Measurements from ENCODE around the gene MAP2K2. TPM values are rescaled to one million over a fixed set of nuclear protein-coding genes. Genes with fewer than 3 reads are reported as not detected.

Gene MAP2K2
- total RNA-seq, 1 experiment from 2014 or later, result 124 TPM

- no peak for DNase-seq (ENCODE audit: low read depth)
Measured at GRCh38 chr19:4061683-4062418, 62.1 kb downstream of the MAP2K2 start.

DNA sequence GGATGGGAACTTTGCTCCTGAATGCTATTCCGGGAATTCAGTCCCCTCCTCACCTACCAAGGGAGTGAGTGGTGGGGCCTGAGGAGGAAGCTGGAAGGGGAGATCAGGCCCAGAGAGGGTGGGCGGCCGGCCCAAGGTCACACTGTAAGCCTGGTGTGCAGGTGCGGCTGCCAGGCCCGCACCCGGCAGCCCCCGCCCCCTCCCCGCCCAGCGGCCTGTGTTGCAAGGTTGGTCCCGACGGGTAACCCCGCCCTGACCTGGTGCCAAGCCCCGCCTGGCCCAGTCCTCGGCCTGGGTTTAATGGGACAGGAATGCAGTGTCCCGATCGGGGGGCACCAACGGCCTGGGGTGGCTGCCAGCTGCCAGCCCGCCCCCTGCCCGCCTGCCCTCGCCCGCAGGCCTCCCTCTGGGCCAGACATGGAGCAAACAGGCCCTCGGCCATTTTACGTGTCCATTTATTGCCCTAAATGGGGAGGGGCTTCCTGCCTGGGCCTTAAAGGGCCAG lies 62.7 kb downstream of the MAP2K2 start:
- no peak for DNase-seq (ENCODE audit: low read depth)

DNA sequence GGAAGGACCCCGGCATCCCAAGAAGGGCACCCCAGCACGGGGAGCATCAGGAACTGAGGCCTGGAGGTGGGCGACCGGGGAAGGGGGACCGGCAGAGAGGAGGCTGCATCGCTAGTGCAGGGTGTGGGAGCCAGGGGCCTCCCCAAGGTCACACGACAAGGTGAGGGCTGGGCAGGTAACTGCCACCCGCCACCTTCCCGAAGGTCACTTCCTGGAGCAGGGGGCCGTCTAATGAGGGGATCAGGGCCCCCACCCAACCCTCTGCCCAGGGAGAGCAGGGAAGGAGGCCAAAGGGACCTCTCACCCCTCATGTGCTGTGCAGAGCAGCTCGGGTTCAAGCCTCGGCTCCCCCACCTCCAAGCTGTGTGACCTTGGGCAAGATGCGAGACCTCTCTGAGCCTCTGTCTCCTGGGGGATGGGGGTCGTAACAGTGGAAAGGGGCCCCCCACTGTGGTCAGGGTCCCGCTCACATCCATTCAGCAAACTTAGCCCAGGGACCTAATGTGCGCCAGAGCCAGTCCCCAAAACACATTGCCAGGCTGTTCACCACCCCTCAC lies 63.2 kb downstream of the MAP2K2 start:
- DNase-seq (ENCODE audit: low read depth), result no peak

- DNase-seq (ENCODE audit: low read depth), result no peak
Measured at GRCh38 chr19:4059891-4060620, 63.9 kb downstream of the MAP2K2 start.

DNA sequence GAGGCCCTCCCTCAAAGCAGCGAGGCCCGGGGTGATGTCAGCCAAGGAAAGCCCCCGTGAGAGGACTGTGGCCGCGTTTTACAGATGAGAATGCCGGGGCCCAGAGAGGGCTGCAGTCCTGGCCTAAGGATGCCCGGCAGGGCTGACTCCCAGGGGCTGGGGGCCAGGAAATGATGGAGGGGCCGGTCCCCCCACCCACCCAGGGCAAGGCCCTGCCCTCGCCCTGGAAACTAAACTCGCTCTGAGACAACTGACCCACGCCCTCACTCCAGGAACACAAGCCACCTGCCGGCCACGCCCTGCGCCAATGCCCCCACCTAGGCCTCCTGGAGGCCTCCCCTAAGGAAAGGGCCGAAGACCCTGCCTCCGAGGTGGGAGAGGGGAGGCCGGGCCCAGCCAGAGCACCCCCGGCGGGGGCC lies 64.5 kb downstream of the MAP2K2 start:
- no peak for DNase-seq (ENCODE audit: low read depth)

DNA sequence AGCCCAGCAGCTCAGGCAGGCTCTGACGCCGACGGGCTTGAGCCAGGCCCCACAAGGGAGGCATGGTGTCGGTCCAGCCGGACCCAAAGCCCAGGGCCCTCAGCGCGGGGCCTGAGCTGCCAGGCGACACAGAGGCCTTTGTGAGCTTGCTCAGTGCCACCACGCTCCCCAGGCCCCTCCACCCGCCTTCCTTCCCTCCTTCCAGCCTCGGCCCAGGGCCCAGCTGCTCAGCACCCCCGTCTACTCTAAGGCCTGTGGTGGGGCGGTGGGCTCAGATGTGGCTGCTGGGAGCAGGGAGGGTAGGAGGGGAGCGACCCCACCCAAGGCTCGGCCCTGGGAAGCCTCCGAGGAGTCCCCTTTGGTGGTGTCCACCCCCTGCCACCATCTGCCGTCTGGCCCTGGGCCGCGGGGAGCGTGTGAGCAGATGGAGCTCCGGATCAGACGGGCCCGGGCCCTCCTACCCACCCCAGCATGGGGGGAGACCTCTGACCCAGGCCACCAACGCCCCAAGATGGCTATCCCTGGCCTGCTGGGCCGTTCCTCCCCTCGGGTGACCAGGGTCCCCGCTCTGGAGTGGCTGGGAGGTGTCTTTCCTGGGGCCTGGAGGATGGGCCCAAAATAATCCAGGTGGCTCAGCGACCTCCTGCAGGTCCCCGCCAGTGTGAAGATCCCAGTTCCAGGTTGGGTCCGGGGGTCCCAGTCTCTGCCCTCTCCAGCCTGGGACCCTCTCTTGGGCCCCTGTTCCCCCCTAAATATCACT lies 65.0 kb downstream of the MAP2K2 start:
- no peak for DNase-seq (ENCODE audit: low read depth)

- peak; percentile 68 for DNase-seq (ENCODE audit: low read depth)
Measured at GRCh38 chr19:4057931-4058692, 65.8 kb downstream of the MAP2K2 start.

DNA sequence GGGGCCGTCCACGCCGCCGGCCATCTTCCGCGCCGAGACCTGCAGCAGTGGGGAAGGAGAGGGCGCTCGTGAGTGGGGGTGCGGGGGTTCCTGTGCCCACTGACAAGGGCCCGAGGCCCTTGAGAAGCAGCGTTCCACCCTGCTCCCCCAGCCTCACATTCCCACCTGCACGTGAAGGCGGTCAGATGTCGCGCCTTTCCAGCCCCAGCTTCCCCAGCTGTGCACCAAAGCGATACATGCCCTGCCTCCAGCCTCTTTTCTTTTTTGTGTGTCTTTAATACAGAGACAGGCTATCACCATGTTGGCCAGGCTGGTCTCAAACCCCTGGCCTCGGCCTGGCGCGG lies 68.7 kb downstream of the MAP2K2 start:
- DNase-seq (ENCODE audit: low read depth), result no peak

DNA sequence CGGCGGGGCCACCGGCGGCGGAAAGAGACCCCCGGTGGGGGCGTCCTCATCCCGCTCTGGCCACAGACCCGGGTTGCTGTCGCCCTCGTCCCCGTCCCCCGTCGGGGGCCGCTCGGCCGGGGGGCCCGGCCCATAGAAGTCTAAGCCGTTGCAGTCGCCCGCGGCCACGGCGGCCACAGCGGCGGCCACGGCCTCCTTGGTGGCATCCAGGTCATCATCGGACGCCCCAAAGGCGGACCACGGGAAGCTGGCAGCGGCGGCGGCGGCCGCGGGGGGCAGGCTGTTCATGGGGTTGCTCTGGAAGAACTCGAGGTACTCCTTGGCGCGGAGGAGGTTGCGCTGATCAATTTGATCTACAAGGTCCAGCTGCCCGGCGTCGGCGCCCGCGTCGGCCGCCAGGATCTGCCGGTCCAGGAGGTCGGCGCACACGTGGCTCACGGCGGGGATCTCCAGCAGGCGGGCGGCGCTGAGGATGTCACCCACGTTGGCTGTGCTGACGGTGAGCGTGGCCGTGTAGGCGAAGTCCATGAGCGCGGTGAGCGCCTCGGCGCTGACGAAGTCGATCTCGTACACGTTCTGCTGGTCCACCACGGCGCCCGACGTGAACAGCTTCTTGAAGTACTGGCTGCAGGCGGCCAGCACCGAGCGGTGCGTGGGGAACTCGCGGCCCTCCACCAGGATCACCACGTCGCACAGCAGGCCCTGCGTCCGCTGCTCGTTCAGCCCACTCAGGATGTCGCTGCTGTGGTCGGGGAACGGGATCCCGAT lies 69.3 kb downstream of the MAP2K2 start:
- DNase-seq (ENCODE audit: low read depth), result no peak

GRCh38 chr19:4053423-4054324 lies 70.2 kb downstream of the MAP2K2 start:
- no peak for DNase-seq (ENCODE audit: low read depth)

- no peak for DNase-seq (ENCODE audit: low read depth)
Measured at GRCh38 chr19:4052993-4053422, 70.9 kb downstream of the MAP2K2 start.

- peak; percentile 73 for DNase-seq (ENCODE audit: low read depth)
Measured at GRCh38 chr19:4052114-4052992, 71.6 kb downstream of the MAP2K2 start.

DNA sequence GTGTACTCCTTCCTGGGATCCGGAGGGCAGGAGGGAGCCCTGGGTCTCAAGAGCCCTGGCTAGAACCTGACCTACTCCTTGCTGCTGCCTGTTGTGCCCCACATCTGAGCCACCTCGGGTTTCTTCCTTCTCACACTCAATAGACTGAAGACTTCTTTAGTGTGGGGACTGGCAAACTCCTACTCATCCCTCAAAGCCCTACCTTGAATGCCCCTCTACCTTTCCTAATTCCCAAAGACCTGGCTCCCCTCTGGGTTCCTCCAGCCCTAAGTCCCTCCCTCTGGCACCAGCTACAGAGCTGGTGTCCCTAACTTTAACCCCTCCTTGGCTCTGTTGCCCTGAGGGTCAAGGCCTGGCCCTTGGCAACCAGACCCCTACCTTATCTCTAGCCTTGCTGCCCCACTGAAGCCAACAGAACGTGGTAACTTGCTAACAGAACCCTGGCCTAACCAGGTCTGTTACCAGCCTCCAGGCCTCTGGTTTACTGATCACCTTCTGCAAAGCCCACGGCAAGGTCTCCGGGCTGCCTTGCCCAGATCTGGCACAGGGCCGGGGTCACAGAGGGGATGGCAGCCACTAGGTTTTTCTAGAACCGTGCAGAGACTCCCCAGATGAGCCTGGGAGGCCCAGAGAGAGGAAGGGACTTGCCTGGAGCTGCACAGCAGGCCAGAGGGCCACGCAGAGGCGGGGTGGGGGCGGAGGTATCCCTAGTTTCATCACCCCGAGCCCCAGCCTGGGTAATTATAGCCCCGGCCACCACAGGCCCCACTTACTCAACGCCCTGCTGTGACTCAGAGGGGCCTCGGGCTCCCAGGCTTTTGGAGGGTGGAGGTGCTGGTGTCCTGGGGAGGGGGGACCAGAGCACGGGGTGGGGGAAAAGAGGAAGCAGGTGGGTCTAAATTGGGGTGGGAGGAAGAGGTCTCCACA lies 72.5 kb downstream of the MAP2K2 start:
- peak; percentile 74 for DNase-seq (ENCODE audit: low read depth)

GRCh38 chr19:4049432-4049831 lies 74.5 kb downstream of the MAP2K2 start:
- DNase-seq (ENCODE audit: low read depth), result no peak

DNA sequence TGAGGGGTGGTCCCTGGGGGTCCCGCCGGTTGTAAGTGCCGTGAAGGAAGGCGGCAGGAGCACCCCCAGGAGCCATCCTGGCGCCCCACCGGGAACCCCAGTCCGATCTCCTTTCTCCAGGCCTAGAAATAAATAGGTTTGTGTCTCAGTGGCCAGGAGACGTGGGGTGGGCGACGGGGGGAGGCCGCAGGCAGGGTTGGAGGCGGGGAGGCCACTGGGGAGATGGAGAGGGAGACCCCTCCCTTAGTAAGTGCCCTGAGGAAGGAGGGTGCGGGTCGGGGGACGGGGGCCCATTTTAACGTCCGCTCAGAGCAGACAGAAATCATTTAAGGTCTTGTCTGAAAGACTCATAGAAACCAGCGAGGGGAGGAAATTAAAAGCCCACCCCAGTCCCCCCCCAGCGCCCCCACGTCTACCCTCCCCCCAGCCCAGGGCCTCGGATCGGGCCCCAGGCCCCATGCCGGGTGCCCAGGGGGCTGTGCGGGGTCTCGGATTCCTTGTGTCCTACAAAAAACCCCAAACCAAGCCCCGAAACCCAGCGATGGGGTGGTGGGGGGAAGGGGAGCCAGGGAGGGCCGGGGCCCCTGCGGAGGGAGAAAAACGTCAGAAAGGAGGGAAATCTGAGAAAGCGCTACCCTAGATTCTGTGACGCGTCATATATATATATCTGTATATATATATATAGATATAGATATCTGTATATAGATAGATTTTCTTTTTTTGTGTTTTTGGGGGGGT lies 76.8 kb downstream of the MAP2K2 start:
- no peak for DNase-seq (ENCODE audit: low read depth)

DNA sequence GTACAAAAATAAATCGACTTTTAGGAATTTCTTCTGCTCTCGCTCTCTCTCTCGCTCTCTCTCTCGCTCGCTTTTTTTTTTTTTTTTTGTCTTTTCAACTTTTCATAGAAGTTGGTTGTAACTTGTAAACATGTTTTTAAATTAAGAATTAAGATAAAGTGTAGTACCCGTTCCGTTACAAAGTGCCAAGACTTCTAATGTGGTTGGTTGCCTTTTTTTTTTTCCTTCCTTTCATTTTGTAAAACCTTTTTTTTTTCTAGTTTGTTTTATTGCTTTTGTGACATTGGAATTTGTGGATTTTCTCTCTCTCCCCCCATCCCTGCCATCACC lies 77.6 kb downstream of the MAP2K2 start:
- no peak for DNase-seq (ENCODE audit: low read depth)

Data from HT1080 (cell line).